NCI-H1436 (cell line): Measurements from ENCODE around the gene SLC24A5.

ENCODE experiments used
- DNase-seq: peaks from one replicate; lab custom pipeline; 2025; lab: John Stamatoyannopoulos, UW

Gene SLC24A5

DNA sequence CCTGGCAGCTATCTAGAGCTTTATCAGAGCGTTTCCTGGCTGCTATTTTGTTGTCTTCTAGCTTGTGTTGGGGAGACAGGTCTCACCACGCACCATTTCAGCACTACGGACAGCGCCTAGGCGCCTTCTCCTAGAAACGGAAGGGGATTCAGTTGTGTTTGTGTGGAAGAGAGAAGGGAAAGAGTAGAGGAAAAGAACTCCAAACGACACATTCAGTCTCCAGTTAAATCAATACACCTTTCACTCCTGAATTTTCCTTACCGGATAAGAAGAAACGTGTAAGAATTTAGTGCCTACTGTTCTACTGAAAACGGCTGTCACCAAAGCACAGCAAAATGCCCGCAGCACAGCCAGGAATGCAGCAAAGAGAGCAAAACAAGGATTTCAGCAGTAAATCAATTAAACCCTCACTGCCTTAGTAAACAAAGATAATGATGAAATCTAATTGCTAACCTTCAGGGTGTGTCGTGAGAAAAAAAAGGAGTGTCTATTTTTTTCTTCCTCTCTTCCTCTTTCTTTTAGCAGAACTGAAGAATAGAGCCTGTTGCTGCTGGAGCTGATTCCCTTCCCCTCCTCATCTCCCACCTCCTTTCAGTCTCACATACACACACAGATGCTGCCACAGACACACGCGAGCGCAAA is 70.3 kb downstream of the SLC24A5 start:
- no peak for DNase-seq

DNA sequence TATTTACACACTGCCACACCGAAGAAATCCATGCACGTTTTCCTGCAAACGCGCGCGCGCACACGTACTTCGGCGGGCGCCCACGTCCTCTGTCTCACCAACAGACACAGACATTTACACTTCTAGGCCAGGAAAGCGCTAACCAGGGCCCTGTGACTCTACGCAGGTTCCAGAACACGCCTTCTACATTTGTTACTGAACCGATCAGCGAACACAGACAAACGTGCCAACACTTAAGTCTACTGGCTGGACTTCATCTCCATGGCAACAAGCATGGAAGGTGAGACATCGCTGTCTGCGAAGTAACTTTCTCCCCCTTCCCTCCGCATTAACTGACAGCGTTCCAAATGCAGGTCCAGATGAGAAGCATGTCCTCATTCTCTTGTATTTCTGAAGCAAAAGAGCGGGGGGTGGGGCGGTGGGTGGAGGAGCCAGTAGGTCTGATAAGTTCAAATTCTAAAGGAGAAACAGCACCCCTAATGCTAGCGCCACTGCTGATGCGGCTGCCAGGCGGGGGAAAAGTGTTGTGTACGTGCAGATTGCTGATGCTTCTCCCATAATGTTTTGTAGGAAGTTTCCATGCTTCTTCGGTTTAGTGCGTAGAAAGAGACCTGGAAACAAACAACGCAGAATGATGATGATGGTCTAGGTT is 70.9 kb downstream of the SLC24A5 start, which contains the start of gene CTXN2:
Gene CTXN2, plus strand, starts transcription at position 92 of the 652 bp plus-strand sequence. CDS start 9,636 bp downstream, outside the sequence.
- peak; percentile 37 for DNase-seq
